SK-N-MC (cell line): Measurements from ENCODE around the gene ZNF519.

Source experiments
- EZH2 ChIP-seq: fragments of 200-600 bp; sonication (generic); IDR thresholded peaks from one replicate; pipeline ENCODE4 v1.6.1; 2017; ENCODE audit warnings: antibody characterized with exemption
- FOXP2 ChIP-seq: optimal IDR thresholded peaks from 2 replicates; pipeline ENCODE3; 2011; ENCODE audit warnings: mild to moderate bottlenecking, moderate library complexity; ENCODE audit not compliant: insufficient read depth; ENCODE audit errors: extremely low read length, control extremely low read depth
- POLR2AphosphoS5 ChIP-seq: IDR thresholded peaks from 2 replicates; pipeline ENCODE4 v1.6.1; 2012; ENCODE audit warnings: mild to moderate bottlenecking, low read depth, low read length, borderline replicate concordance

- TF ChIP-seq POLR2AphosphoS5, result no peak
- TF ChIP-seq EZH2, result no peak
- no peak for TF ChIP-seq FOXP2
Observed at GRCh38 chr18:14179306-14179705, 47.1 kb upstream of the ZNF519 start.
